ENCODE measurements around the gene MRPS25.
A peak's percentile ranks its signal among the peaks of the same experiment; 100 is the strongest.

The MRPS25 gene

DNA sequence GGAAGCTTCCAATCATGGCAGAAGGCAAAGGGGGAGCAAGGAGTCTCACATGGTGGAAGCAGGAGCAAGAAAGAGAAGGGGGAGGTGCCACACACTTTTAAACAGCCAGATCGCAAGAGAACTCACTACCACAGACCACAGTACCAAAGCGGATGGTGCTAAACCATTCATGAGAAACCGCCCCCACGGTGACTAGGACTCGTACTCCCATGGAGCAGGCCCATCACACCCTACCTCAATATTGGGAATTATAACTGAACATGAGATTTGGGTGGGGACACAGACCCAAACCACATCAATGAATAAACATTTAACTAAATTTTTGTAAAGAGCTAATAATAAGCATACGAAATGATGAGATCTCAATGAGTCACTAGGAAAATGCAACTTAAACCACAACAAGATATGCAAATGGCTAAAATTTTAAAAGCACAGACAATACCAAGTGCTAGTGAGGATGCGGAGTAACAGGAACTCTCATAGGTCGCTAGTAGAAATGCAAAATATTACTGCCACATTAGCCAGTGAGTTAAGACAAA, 10.0 kb downstream of the MRPS25 start:
- TF ChIP-seq EGR2 (tag by site-specific recombination; IDR thresholded peaks at IDR 0.05; ENCODE audit: low read depth) (no peak), ZNF341 (tag by site-specific recombination; IDR thresholded peaks at IDR 0.05; ENCODE audit: low read depth) (peak; percentile 82)
- TF ChIP-seq, protein P1, sequence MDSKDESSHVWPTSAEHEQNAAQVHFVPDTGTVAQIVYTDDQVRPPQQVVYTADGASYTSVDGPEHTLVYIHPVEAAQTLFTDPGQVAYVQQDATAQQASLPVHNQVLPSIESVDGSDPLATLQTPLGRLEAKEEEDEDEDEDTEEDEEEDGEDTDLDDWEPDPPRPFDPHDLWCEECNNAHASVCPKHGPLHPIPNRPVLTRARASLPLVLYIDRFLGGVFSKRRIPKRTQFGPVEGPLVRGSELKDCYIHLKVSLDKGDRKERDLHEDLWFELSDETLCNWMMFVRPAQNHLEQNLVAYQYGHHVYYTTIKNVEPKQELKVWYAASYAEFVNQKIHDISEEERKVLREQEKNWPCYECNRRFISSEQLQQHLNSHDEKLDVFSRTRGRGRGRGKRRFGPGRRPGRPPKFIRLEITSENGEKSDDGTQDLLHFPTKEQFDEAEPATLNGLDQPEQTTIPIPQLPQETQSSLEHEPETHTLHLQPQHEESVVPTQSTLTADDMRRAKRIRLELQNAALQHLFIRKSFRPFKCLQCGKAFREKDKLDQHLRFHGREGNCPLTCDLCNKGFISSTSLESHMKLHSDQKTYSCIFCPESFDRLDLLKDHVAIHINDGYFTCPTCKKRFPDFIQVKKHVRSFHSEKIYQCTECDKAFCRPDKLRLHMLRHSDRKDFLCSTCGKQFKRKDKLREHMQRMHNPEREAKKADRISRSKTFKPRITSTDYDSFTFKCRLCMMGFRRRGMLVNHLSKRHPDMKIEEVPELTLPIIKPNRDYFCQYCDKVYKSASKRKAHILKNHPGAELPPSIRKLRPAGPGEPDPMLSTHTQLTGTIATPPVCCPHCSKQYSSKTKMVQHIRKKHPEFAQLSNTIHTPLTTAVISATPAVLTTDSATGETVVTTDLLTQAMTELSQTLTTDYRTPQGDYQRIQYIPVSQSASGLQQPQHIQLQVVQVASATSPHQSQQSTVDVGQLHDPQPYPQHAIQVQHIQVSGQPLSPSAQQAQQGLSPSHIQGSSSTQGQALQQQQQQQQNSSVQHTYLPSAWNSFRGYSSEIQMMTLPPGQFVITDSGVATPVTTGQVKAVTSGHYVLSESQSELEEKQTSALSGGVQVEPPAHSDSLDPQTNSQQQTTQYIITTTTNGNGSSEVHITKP (tag by site-specific recombination; IDR thresholded peaks at IDR 0.05): peak; percentile 59
- Histone ChIP-seq H3K4me1 (ENCODE audit: control insufficient read depth, insufficient read depth, low read length) (no peaks in the 10 kb centered on the region), H3K27ac (ENCODE audit: extremely low read depth, low read depth, low read length) (no peak overlapping the region), H3K4me3 (ENCODE audit: low read depth, low read length) (no peak overlapping the region), H3K36me3 (ENCODE audit: control insufficient read depth in 2 of 2, insufficient read depth in 1 of 2, low read length in 2 of 2) (peaks cover 29 to 82% of the 10 kb centered on the region in 2 experiments), H3K9me3 (ENCODE audit: control insufficient read depth, insufficient read depth, low read depth, low read length) (no peaks in the 10 kb centered on the region)
- ChIA-PET CTCF (interaction anchor here (0.7 kb wide), 1 partner anchor 11 kb away, joined by 3 read pairs; no protein-coding TSS in a partner anchor), POLR2A (no interaction called here)

DNA sequence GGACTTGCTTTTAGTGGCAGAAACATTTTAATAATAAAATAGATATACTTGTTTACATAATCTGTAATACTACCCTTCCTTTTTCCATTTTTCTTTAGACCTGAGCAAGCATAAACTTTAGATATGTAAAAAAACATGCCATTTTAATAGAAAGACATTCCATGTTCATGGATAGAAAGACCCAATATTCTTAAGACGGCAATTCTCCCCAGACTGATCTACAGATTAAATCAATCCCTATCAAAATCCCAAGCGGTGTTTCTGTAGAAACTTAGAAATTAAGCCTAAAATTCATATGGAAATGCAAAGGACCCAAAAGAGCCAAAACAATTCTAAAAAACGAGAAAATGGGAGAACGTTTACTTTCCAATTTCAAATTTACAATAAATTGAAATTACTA, 11.6 kb downstream of the MRPS25 start:
- peaks cover 25 to 82% of the 10 kb centered on the region in 2 experiments for H3K36me3 ChIP-seq (ENCODE audit: control insufficient read depth in 2 of 2, insufficient read depth in 1 of 2, low read length in 2 of 2)
- H3K27ac ChIP-seq (ENCODE audit: extremely low read depth, low read depth, low read length): no peak overlapping the region
- TF ChIP-seq ZNF223 (tag by site-specific recombination; IDR thresholded peaks at IDR 0.05) (no peak), ZNF248 (tag by site-specific recombination; IDR thresholded peaks at IDR 0.05) (peak; percentile 98)
- H3K9me3 ChIP-seq (ENCODE audit: control insufficient read depth, insufficient read depth, low read depth, low read length): no peaks in the 10 kb centered on the region
- no peaks in the 10 kb centered on the region for H3K4me1 ChIP-seq (ENCODE audit: control insufficient read depth, insufficient read depth, low read length)
- ChIA-PET CTCF (no interaction called here), POLR2A (no interaction called here)
- H3K4me3 ChIP-seq (ENCODE audit: low read depth, low read length): no peak overlapping the region

DNA sequence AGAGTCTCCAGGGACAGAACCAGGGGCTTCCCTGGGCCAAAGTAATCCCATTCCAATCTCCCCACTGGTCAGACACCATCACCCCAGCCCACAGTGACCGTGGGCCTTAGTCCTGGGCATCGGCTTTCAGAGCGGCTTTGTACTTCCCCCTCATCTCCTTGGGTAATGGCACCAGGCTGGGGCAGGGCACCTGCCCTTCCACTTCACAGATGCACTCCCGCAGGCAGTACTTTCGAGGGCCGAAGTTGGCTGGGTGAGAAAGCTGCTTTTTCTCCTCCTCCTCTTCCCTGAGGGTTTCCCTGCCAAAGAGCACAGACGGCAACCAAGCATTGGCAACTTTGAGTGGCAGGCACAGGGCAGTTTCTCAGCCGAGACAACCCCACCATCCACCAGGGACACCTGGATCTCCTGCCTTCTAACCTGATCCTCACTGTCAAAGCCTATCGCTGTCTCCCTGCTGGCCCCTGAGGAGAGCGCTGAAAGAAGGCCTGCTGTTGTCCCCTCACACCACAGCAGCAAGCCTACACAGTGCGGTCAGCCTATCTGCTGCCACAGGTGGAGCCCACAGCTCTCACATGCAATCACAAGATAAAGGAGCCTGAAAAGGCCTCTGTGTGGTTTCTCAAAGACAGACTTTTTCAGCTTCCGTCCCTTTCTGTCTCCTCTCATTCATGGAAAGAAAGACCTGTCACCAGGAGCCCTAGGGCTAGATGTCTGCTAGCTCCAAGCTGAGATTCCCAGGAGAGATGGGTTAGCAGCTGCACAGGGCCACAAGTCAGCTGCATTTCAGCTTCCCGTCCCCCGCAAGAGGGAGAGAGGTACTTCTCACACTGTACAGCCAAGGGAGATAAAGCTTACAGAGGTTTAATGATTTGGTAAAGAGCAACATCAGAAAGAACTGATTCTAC, 12.5 kb downstream of the MRPS25 start:
- Histone ChIP-seq H3K9me3 (ENCODE audit: control insufficient read depth, insufficient read depth, low read depth, low read length) (no peaks in the 10 kb centered on the region), H3K36me3 (ENCODE audit: control insufficient read depth in 2 of 2, insufficient read depth in 1 of 2, low read length in 2 of 2) (peaks cover 18 to 84% of the 10 kb centered on the region in 2 experiments), H3K4me1 (ENCODE audit: control insufficient read depth, insufficient read depth, low read length) (no peaks in the 10 kb centered on the region), H3K27ac (ENCODE audit: extremely low read depth, low read depth, low read length) (no peak overlapping the region), H3K4me3 (ENCODE audit: low read depth, low read length) (no peak overlapping the region)
- ChIA-PET CTCF (interaction anchor here (0.7 kb wide), 1 partner anchor 946 kb away, joined by 3 read pairs; no protein-coding TSS in a partner anchor), POLR2A (no interaction called here)
- 0 out of 2 replicates have a peak, but pooled peaks have one; percentile 46 for TF ChIP-seq SCRT2 (tag by site-specific recombination; IDR thresholded peaks at IDR 0.05)
- 0 out of 2 replicates have a peak, but pooled peaks have one; percentile 13 for TF ChIP-seq ZBTB17 (tag by site-specific recombination; IDR thresholded peaks at IDR 0.05)
- TF ChIP-seq BCL11A (tag by site-specific recombination; IDR thresholded peaks at IDR 0.05; ENCODE audit: low read depth): no peak

DNA sequence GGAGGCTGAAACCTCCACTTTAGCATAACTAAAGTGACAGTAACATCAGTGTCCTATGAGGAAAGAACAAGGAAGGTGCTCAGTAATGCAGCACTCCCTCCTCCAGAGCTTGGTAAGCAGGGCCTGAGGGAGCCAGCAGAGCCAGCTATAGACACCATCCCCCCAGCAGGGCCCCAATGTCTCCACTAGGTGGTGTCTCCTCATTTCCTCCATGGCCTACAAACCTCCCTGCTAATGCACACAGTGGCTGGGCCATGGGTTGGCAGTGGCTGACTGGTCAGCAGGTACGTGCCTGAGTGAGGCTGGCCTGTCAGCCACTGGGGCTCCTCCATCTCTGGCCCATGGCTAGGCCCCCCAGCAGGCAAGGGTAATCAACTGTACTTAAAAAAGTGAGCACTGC, 13.6 kb downstream of the MRPS25 start:
- Histone ChIP-seq H3K9me3 (ENCODE audit: control insufficient read depth, insufficient read depth, low read depth, low read length) (no peaks in the 10 kb centered on the region), H3K36me3 (ENCODE audit: control insufficient read depth in 2 of 2, insufficient read depth in 1 of 2, low read length in 2 of 2) (peaks cover 18 to 84% of the 10 kb centered on the region in 2 experiments), H3K4me3 (ENCODE audit: low read depth, low read length) (no peak overlapping the region), H3K27ac (ENCODE audit: extremely low read depth, low read depth, low read length) (no peak overlapping the region), H3K4me1 (ENCODE audit: control insufficient read depth, insufficient read depth, low read length) (no peaks in the 10 kb centered on the region)
- POLR2A ChIA-PET: interaction anchor here (1.8 kb wide), 1 partner anchor 13 kb away, joined by 13 read pairs; the partner anchor contains the start of gene MRPS25
- CTCF ChIA-PET: interaction anchor here (0.6 to 1.3 kb wide), 9 partner anchors 8 to 124 kb away, joined by 3 to 5 read pairs (median 3); no protein-coding TSS in a partner anchor
- TF ChIP-seq, protein P2, sequence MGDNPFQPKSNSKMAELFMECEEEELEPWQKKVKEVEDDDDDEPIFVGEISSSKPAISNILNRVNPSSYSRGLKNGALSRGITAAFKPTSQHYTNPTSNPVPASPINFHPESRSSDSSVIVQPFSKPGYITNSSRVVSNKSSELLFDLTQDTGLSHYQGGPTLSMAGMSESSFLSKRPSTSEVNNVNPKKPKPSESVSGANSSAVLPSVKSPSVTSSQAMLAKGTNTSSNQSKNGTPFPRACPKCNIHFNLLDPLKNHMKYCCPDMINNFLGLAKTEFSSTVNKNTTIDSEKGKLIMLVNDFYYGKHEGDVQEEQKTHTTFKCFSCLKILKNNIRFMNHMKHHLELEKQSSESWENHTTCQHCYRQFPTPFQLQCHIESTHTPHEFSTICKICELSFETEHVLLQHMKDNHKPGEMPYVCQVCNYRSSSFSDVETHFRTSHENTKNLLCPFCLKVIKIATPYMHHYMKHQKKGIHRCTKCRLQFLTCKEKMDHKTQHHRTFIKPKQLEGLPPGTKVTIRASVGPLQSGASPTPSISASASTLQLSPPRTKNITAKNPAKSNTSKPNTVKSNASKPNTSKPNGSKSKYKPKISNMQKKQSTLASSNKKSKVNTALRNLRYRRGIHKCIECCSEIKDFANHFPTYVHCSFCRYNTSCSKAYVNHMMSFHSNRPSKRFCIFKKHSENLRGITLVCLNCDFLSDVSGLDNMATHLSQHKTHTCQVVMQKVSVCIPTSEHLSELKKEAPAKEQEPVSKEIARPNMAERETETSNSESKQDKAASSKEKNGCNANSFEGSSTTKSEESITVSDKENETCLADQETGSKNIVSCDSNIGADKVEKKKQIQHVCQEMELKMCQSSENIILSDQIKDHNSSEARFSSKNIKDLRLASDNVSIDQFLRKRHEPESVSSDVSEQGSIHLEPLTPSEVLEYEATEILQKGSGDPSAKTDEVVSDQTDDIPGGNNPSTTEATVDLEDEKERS (tag by site-specific recombination; IDR thresholded peaks at IDR 0.05): no peak
- TF ChIP-seq, protein P3, sequence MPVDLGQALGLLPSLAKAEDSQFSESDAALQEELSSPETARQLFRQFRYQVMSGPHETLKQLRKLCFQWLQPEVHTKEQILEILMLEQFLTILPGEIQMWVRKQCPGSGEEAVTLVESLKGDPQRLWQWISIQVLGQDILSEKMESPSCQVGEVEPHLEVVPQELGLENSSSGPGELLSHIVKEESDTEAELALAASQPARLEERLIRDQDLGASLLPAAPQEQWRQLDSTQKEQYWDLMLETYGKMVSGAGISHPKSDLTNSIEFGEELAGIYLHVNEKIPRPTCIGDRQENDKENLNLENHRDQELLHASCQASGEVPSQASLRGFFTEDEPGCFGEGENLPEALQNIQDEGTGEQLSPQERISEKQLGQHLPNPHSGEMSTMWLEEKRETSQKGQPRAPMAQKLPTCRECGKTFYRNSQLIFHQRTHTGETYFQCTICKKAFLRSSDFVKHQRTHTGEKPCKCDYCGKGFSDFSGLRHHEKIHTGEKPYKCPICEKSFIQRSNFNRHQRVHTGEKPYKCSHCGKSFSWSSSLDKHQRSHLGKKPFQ (tag by site-specific recombination; IDR thresholded peaks at IDR 0.05): no peak
- TF ChIP-seq ZNF654 (tag by site-specific recombination; IDR thresholded peaks at IDR 0.05; ENCODE audit: low read depth) (peak; percentile 42), ZNF660 (tag by site-specific recombination; IDR thresholded peaks at IDR 0.05) (0 out of 2 replicates have a peak, but pooled peaks have one; percentile 38), GLIS2 (tag by site-specific recombination; IDR thresholded peaks at IDR 0.05) (peak; percentile 40; the same call in 1 of the 2 replicates), ZNF585B (tag by site-specific recombination; IDR thresholded peaks at IDR 0.05) (no peak)
- TF ChIP-seq, protein P4, sequence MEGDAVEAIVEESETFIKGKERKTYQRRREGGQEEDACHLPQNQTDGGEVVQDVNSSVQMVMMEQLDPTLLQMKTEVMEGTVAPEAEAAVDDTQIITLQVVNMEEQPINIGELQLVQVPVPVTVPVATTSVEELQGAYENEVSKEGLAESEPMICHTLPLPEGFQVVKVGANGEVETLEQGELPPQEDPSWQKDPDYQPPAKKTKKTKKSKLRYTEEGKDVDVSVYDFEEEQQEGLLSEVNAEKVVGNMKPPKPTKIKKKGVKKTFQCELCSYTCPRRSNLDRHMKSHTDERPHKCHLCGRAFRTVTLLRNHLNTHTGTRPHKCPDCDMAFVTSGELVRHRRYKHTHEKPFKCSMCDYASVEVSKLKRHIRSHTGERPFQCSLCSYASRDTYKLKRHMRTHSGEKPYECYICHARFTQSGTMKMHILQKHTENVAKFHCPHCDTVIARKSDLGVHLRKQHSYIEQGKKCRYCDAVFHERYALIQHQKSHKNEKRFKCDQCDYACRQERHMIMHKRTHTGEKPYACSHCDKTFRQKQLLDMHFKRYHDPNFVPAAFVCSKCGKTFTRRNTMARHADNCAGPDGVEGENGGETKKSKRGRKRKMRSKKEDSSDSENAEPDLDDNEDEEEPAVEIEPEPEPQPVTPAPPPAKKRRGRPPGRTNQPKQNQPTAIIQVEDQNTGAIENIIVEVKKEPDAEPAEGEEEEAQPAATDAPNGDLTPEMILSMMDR (tag by site-specific recombination; IDR thresholded peaks at IDR 0.05): peak; percentile 54

All from HEK293 (cell line).